ENCODE data around the gene OR10G6. TPM values are rescaled to one million over a fixed set of nuclear protein-coding genes. Genes with fewer than 3 reads are reported as not detected.

OR10G6 gene
- not detected for total RNA-seq

- Histone ChIP-seq H3K4me3 (no peak within 1 kb of the TSS), H3K9me3 (no peaks in the 10 kb centered on the region), H3K4me1 (no peaks in the 10 kb centered on the region), H3K27ac (replicated peaks in 1 of 4) (no peak within 1 kb of the TSS), H3K36me3 (no peaks in the 10 kb centered on the region), H3K27me3 (no peaks in the 10 kb centered on the region)
- TF ChIP-seq POLR2AphosphoS5 (IDR thresholded peaks at IDR 0.05) (no peak), CTCF (IDR thresholded peaks at IDR 0.05) (no peak), EP300 (IDR thresholded peaks at IDR 0.05) (no peak)
- 66% methylated on average over 1 of the region's 1 CpG for WGBS
- intact Hi-C loops (cut with DNase I), result no loop called here
- DNase-seq (ENCODE audit: extremely low spot score), result no peak
Observed at GRCh38 chr11:123995119-123995518, at the start of gene OR10G6. Gene OR10G6, minus strand, starts transcription at chr11:123995161. Its CDS starts 0 bp downstream, at chr11:123995161.

GRCh38 chr11:124043420-124043819 is 48.5 kb upstream of the OR10G6 start:
- no peaks in the 10 kb centered on the region for H3K27me3 ChIP-seq
- H3K36me3 ChIP-seq, result no peaks in the 10 kb centered on the region
- H3K4me1 ChIP-seq, result no peaks in the 10 kb centered on the region
- no peak overlapping the region for H3K27ac ChIP-seq (replicated peaks in 1 of 4)
- WGBS, result 74% methylated on average over 4 of the region's 4 CpGs
- intact Hi-C loops (cut with DNase I), result no loop called here
- no peak for TF ChIP-seq EP300 (IDR thresholded peaks at IDR 0.05)
- TF ChIP-seq POLR2AphosphoS5 (IDR thresholded peaks at IDR 0.05), result no peak
- TF ChIP-seq POLR2A (IDR thresholded peaks at IDR 0.05; ENCODE audit: low read depth), result no peak
- TF ChIP-seq CTCF (IDR thresholded peaks at IDR 0.05), result no peak
- no peak overlapping the region for H3K4me3 ChIP-seq
- H3K9me3 ChIP-seq, result no peaks in the 10 kb centered on the region
- DNase-seq (ENCODE audit: extremely low spot score), result no peak

GRCh38 chr11:124041254-124041653 is 46.3 kb upstream of the OR10G6 start, which contains the start of gene OR10G7:
Gene OR10G7, minus strand, starts transcription at chr11:124041325. Its CDS starts 2,324 bp downstream, at chr11:124039001.
- intact Hi-C loops (cut with DNase I), result no loop called here
- TF ChIP-seq CTCF (IDR thresholded peaks at IDR 0.05), result no peak
- no peak for TF ChIP-seq POLR2A (IDR thresholded peaks at IDR 0.05; ENCODE audit: low read depth)
- Histone ChIP-seq H3K36me3 (no peaks in the 10 kb centered on the region), H3K27me3 (no peaks in the 10 kb centered on the region), H3K9me3 (no peaks in the 10 kb centered on the region), H3K4me1 (peaks cover 0 to 8% (median 2%) of the 10 kb centered on the region in 4 donors), H3K4me3 (no peak within 1 kb of the TSS), H3K27ac (replicated peaks in 1 of 4) (no peak within 1 kb of the TSS)
- DNase-seq (ENCODE audit: extremely low spot score), result no peak
- WGBS, result 6% methylated on average over 1 of the region's 1 CpG

- Histone ChIP-seq H3K27me3 (no peaks in the 10 kb centered on the region), H3K4me3 (no peak overlapping the region), H3K27ac (replicated peaks in 1 of 4) (no peak overlapping the region), H3K9me3 (no peaks in the 10 kb centered on the region), H3K36me3 (no peaks in the 10 kb centered on the region), H3K4me1 (peaks cover 0 to 8% (median 2%) of the 10 kb centered on the region in 4 donors)
- 80% methylated on average over 2 of the region's 9 CpGs for WGBS
- DNase-seq (ENCODE audit: extremely low spot score), result no peak
- TF ChIP-seq POLR2AphosphoS5 (IDR thresholded peaks at IDR 0.05), result no peak
- TF ChIP-seq EP300 (IDR thresholded peaks at IDR 0.05), result no peak
- TF ChIP-seq POLR2A (IDR thresholded peaks at IDR 0.05; ENCODE audit: low read depth), result no peak
- TF ChIP-seq CTCF (IDR thresholded peaks at IDR 0.05), result no peak
- intact Hi-C loops (cut with DNase I), result no loop called here
Observed at GRCh38 chr11:124039557-124039956, 44.6 kb upstream of the OR10G6 start.

- Histone ChIP-seq H3K36me3 (no peaks in the 10 kb centered on the region), H3K27me3 (no peaks in the 10 kb centered on the region), H3K27ac (replicated peaks in 1 of 4) (no peak overlapping the region), H3K9me3 (no peaks in the 10 kb centered on the region), H3K4me3 (no peak overlapping the region), H3K4me1 (peaks cover 0 to 8% (median 2%) of the 10 kb centered on the region in 4 donors)
- no peak for DNase-seq (ENCODE audit: extremely low spot score)
- 35% methylated on average over 1 of the region's 1 CpG for whole genome bisulfite sequencing
- intact Hi-C loops (cut with DNase I), result no loop called here
- TF ChIP-seq POLR2AphosphoS5 (IDR thresholded peaks at IDR 0.05), result no peak
- no peak for TF ChIP-seq EP300 (IDR thresholded peaks at IDR 0.05)
Observed at GRCh38 chr11:124036666-124037065, 41.7 kb upstream of the OR10G6 start.

Measured in esophagus muscularis mucosa (tissue), 4 donors.